KOPT-K1 (cell line): ENCODE measurements around the gene CHIT1.
A peak's percentile ranks its signal among the peaks of the same experiment; 100 is the strongest.

Experiments used
- H3K27ac ChIP-seq: fragments of 200-600 bp; sonication (generic); 2 replicates; pipeline ENCODE4 v1.5.1; 2016; ENCODE audit warnings: antibody characterized with exemption, mild to moderate bottlenecking, low read depth, low read length; ENCODE audit not compliant: poor library complexity, severe bottlenecking
- H3K36me3 ChIP-seq: fragments of 200-600 bp; sonication (generic); 2 replicates; pipeline ENCODE4 v1.5.1; 2017; ENCODE audit warnings: antibody characterized with exemption, mild to moderate bottlenecking, low read length, moderate library complexity; ENCODE audit not compliant: insufficient read depth
- H3K9me3 ChIP-seq: fragments of 200-600 bp; sonication (generic); 2 replicates; pipeline ENCODE4 v1.5.1; 2017; ENCODE audit warnings: antibody characterized with exemption, low read length, mild to moderate bottlenecking; ENCODE audit not compliant: insufficient read depth, poor library complexity, severe bottlenecking

CHIT1 gene

GRCh38 chr1:203229471-203230135 lies at the start of gene CHIT1:
CHIT1 (minus strand) TSS chr1:203229673; CDS start chr1:203229636, 37 bp downstream.
- no peaks in the 10 kb centered on the region for H3K9me3 ChIP-seq
- no peaks in the 10 kb centered on the region for H3K36me3 ChIP-seq

GRCh38 chr1:203278885-203279406 lies 49.5 kb upstream of the CHIT1 start:
- H3K36me3 ChIP-seq, result no peaks in the 10 kb centered on the region
- H3K27ac ChIP-seq, result peak overlapping the region; percentile 32
- no peaks in the 10 kb centered on the region for H3K9me3 ChIP-seq

More at GRCh38 chr1:203229471-203230135, at the start of gene CHIT1:
- no peak within 1 kb of the TSS for H3K27ac ChIP-seq

GRCh38 chr1:203278082-203278884 lies 48.8 kb upstream of the CHIT1 start:
- Histone ChIP-seq H3K9me3 (no peaks in the 10 kb centered on the region), H3K27ac (peak overlapping the region; percentile 32), H3K36me3 (no peaks in the 10 kb centered on the region)

- Histone ChIP-seq H3K27ac (peak overlapping the region; percentile 29), H3K36me3 (no peaks in the 10 kb centered on the region), H3K9me3 (no peaks in the 10 kb centered on the region)
Observed at GRCh38 chr1:203276916-203277545, 47.6 kb upstream of the CHIT1 start.

GRCh38 chr1:203276408-203276807 lies 46.9 kb upstream of the CHIT1 start:
- H3K36me3 ChIP-seq, result no peaks in the 10 kb centered on the region
- H3K27ac ChIP-seq, result no peak overlapping the region

GRCh38 chr1:203275656-203276272 lies 46.3 kb upstream of the CHIT1 start:
- H3K9me3 ChIP-seq, result no peaks in the 10 kb centered on the region
- H3K27ac ChIP-seq, result no peak overlapping the region
- no peaks in the 10 kb centered on the region for H3K36me3 ChIP-seq

More at GRCh38 chr1:203276408-203276807, 46.9 kb upstream of the CHIT1 start:
- H3K9me3 ChIP-seq, result no peaks in the 10 kb centered on the region

GRCh38 chr1:203274603-203275381 lies 45.3 kb upstream of the CHIT1 start:
- H3K9me3 ChIP-seq, result no peaks in the 10 kb centered on the region
- H3K36me3 ChIP-seq, result no peaks in the 10 kb centered on the region
- H3K27ac ChIP-seq, result no peak overlapping the region

- Histone ChIP-seq H3K27ac (no peak overlapping the region), H3K36me3 (no peaks in the 10 kb centered on the region), H3K9me3 (no peaks in the 10 kb centered on the region)
Observed at GRCh38 chr1:203273869-203274602, 44.6 kb upstream of the CHIT1 start.

GRCh38 chr1:203273206-203273868 lies 43.9 kb upstream of the CHIT1 start:
- Histone ChIP-seq H3K9me3 (no peaks in the 10 kb centered on the region), H3K27ac (no peak overlapping the region), H3K36me3 (no peaks in the 10 kb centered on the region)

GRCh38 chr1:203272633-203273205 lies 43.2 kb upstream of the CHIT1 start:
- Histone ChIP-seq H3K36me3 (no peaks in the 10 kb centered on the region), H3K9me3 (no peaks in the 10 kb centered on the region), H3K27ac (no peak overlapping the region)

GRCh38 chr1:203271962-203272632 lies 42.6 kb upstream of the CHIT1 start:
- Histone ChIP-seq H3K27ac (no peak overlapping the region), H3K9me3 (no peaks in the 10 kb centered on the region), H3K36me3 (no peaks in the 10 kb centered on the region)

GRCh38 chr1:203271018-203271743 lies 41.7 kb upstream of the CHIT1 start:
- no peaks in the 10 kb centered on the region for H3K36me3 ChIP-seq
- no peak overlapping the region for H3K27ac ChIP-seq

More at GRCh38 chr1:203271018-203271743, 41.7 kb upstream of the CHIT1 start:
- H3K9me3 ChIP-seq, result no peaks in the 10 kb centered on the region
